HCT116 (cell line): Measurements from ENCODE around the gene PSME4.

Source experiments
- CEBPB ChIP-seq: IDR thresholded peaks from 2 replicates; pipeline ENCODE4 v1.6.1; 2012; ENCODE audit warnings: low read depth
- EZH2 ChIP-seq: fragments of 200-600 bp; sonication (generic); IDR thresholded peaks from 2 replicates; pipeline ENCODE4 v1.6.1; 2017; ENCODE audit warnings: antibody characterized with exemption, mixed run types
- EZH2phosphoT487 ChIP-seq: fragments of 200-600 bp; IDR thresholded peaks from 2 replicates; pipeline ENCODE4 v1.6.1; 2018; ENCODE audit warnings: antibody characterized with exemption, borderline replicate concordance
- JUND ChIP-seq: IDR thresholded peaks from 2 replicates; pipeline ENCODE4 v1.6.1; 2012
- POLR2A ChIP-seq: IDR thresholded peaks from 2 replicates; pipeline ENCODE4 v1.7.0; 2011; ENCODE audit warnings: borderline replicate concordance; ENCODE audit not compliant: insufficient read depth, insufficient read length; ENCODE audit errors: extremely low read depth
- POLR2AphosphoS5 ChIP-seq: IDR thresholded peaks from 2 replicates; pipeline ENCODE4 v1.6.1; 2011; ENCODE audit warnings: mild to moderate bottlenecking, low read depth, low read length, moderate library complexity
- RAD21 ChIP-seq: IDR thresholded peaks from 2 replicates; pipeline ENCODE4 v1.6.1; 2012; ENCODE audit warnings: low read depth, mild to moderate bottlenecking
- TCF7L2 ChIP-seq: IDR thresholded peaks from 2 replicates; pipeline ENCODE4 v1.7.0; 2011; ENCODE audit warnings: borderline replicate concordance, inconsistent platforms; ENCODE audit not compliant: insufficient read depth, insufficient read length; ENCODE audit errors: extremely low read depth
- ZNF274 ChIP-seq: fragments of 200-500 bp; sonication (Bioruptor generic); IDR thresholded peaks from 2 replicates; pipeline ENCODE4 v1.6.1; 2014; ENCODE audit warnings: mild to moderate bottlenecking, low read depth, low read length, inconsistent platforms
- TF ChIP-seq, protein P1 (sequence below), 3 experiments: fragments of 200-600 bp in 1 of 3; sonication (generic) in 1 of 3; IDR thresholded peaks in 2 of 3; conservative IDR thresholded peaks in 1 of 3; 2 replicates each; pipeline ENCODE4 v1.5.1; 2012 to 2017; ENCODE audit warnings: low read depth in 2 of 3, low read length in 2 of 3, antibody characterized with exemption in 1 of 3, borderline replicate concordance in 1 of 3, control low read depth in 1 of 3, mild to moderate bottlenecking in 1 of 3, mixed read lengths in 1 of 3, mixed run types in 1 of 3, moderate library complexity in 1 of 3; ENCODE audit not compliant: insufficient read depth in 1 of 3
- TF ChIP-seq, protein P2 (sequence below): IDR thresholded peaks from 2 replicates; pipeline ENCODE4 v1.6.1; 2011; ENCODE audit warnings: mild to moderate bottlenecking, low read length, moderate library complexity; ENCODE audit not compliant: insufficient replicate concordance; ENCODE audit errors: extremely low read depth
- TF ChIP-seq, protein P3 (sequence below): IDR thresholded peaks from 2 replicates; pipeline ENCODE4 v1.6.1; 2012; ENCODE audit warnings: low read depth
- TF ChIP-seq, protein P4 (sequence below): IDR thresholded peaks from 2 replicates; pipeline ENCODE4 v1.6.1; 2012
- TF ChIP-seq, protein P5 (sequence below): IDR thresholded peaks from 2 replicates; pipeline ENCODE4 v1.6.1; 2012

DNA sequence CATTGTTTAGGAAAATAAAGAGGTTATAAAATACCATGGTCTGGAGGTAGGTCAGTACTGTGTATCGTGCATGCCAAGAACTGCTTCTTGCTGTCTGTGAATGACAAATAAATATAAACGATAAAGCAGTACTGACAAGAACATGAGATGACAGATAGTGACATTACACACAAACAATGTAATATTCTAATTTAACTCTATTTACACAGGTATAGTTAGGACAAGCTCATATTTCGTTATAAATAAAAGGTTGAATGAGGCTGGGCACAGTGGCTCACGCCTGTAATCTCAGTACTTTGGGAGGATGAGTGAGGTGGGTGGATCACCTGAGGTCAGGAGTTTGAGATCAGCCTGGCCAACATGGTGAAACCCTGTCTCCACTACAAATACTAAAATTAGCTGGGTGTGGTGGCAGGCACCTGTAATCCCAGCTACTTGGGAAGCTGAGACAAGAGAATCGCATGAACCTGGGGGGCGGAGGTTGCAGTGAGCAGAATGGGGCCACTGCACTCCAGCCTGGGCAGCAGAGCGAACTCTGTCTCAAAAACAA lies 96.3 kb downstream of the PSME4 start:
- TF ChIP-seq, protein P1, sequence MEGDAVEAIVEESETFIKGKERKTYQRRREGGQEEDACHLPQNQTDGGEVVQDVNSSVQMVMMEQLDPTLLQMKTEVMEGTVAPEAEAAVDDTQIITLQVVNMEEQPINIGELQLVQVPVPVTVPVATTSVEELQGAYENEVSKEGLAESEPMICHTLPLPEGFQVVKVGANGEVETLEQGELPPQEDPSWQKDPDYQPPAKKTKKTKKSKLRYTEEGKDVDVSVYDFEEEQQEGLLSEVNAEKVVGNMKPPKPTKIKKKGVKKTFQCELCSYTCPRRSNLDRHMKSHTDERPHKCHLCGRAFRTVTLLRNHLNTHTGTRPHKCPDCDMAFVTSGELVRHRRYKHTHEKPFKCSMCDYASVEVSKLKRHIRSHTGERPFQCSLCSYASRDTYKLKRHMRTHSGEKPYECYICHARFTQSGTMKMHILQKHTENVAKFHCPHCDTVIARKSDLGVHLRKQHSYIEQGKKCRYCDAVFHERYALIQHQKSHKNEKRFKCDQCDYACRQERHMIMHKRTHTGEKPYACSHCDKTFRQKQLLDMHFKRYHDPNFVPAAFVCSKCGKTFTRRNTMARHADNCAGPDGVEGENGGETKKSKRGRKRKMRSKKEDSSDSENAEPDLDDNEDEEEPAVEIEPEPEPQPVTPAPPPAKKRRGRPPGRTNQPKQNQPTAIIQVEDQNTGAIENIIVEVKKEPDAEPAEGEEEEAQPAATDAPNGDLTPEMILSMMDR (IDR thresholded peaks at IDR 0.05 in 2 of 3, conservative IDR thresholded peaks at IDR 0.05 in 1 of 3; ENCODE audit: borderline replicate concordance in 1 of 3, insufficient read depth in 1 of 3, low read depth in 2 of 3, low read length in 2 of 3): no peak
- TF ChIP-seq ZNF274 (no peak), POLR2AphosphoS5 (no peak), EZH2phosphoT487 (no peak), RAD21 (no peak), POLR2A (no peak), EZH2 (no peak), TCF7L2 (no peak), JUND (no peak), CEBPB (no peak)
- TF ChIP-seq, protein P2, sequence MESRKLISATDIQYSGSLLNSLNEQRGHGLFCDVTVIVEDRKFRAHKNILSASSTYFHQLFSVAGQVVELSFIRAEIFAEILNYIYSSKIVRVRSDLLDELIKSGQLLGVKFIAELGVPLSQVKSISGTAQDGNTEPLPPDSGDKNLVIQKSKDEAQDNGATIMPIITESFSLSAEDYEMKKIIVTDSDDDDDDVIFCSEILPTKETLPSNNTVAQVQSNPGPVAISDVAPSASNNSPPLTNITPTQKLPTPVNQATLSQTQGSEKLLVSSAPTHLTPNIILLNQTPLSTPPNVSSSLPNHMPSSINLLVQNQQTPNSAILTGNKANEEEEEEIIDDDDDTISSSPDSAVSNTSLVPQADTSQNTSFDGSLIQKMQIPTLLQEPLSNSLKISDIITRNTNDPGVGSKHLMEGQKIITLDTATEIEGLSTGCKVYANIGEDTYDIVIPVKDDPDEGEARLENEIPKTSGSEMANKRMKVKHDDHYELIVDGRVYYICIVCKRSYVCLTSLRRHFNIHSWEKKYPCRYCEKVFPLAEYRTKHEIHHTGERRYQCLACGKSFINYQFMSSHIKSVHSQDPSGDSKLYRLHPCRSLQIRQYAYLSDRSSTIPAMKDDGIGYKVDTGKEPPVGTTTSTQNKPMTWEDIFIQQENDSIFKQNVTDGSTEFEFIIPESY: no peak
- TF ChIP-seq, protein P3, sequence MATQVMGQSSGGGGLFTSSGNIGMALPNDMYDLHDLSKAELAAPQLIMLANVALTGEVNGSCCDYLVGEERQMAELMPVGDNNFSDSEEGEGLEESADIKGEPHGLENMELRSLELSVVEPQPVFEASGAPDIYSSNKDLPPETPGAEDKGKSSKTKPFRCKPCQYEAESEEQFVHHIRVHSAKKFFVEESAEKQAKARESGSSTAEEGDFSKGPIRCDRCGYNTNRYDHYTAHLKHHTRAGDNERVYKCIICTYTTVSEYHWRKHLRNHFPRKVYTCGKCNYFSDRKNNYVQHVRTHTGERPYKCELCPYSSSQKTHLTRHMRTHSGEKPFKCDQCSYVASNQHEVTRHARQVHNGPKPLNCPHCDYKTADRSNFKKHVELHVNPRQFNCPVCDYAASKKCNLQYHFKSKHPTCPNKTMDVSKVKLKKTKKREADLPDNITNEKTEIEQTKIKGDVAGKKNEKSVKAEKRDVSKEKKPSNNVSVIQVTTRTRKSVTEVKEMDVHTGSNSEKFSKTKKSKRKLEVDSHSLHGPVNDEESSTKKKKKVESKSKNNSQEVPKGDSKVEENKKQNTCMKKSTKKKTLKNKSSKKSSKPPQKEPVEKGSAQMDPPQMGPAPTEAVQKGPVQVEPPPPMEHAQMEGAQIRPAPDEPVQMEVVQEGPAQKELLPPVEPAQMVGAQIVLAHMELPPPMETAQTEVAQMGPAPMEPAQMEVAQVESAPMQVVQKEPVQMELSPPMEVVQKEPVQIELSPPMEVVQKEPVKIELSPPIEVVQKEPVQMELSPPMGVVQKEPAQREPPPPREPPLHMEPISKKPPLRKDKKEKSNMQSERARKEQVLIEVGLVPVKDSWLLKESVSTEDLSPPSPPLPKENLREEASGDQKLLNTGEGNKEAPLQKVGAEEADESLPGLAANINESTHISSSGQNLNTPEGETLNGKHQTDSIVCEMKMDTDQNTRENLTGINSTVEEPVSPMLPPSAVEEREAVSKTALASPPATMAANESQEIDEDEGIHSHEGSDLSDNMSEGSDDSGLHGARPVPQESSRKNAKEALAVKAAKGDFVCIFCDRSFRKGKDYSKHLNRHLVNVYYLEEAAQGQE: no peak
- TF ChIP-seq, protein P4, sequence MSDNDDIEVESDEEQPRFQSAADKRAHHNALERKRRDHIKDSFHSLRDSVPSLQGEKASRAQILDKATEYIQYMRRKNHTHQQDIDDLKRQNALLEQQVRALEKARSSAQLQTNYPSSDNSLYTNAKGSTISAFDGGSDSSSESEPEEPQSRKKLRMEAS: no peak
- TF ChIP-seq, protein P5, sequence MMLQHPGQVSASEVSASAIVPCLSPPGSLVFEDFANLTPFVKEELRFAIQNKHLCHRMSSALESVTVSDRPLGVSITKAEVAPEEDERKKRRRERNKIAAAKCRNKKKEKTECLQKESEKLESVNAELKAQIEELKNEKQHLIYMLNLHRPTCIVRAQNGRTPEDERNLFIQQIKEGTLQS: no peak
